Gastrocnemius medialis (tissue), 4 donors: ENCODE data around the gene ADAM17.

Experiments
- CTCF ChIP-seq, 5 experiments: fragments of 450-650 bp in 3 of 5; fragments of 200-600 bp in 2 of 5; sonication (generic) in 2 of 5; IDR thresholded peaks in 4 of 5; conservative IDR thresholded peaks in 1 of 5; 1 replicate in 4 of 5; 2 replicates in 1 of 5; pipeline ENCODE4 v1.5.1; 2016 to 2019; ENCODE audit warnings: antibody characterized with exemption in 5 of 5, mild to moderate bottlenecking in 3 of 5, moderate library complexity in 3 of 5
- POLR2A ChIP-seq, 2 donors: fragments of 450-650 bp; IDR thresholded peaks; one replicate each; pipeline ENCODE4 v1.6.1; 2017; ENCODE audit warnings: antibody characterized with exemption in 2 of 2, mild to moderate bottlenecking in 2 of 2, moderate library complexity in 2 of 2

DNA sequence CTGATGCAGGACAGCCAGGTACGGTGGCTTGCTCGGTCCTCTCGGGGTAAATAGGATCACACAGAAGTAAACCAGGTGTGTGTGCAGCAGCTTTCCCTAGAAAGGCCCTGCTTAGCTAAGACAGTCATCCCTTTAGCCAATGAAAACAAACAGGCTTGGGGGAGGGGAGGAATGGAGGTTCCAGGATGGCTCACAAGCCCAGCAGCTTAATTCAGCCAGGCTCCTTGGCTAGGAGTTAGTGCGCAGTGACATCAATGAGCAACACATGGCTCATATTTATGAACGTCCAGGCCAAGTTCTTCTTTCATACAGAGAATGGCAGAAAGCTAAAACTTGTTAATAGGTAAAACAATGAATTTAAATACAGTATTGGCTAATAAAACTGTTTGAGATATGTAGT, 71.1 kb downstream of the ADAM17 start:
- TF ChIP-seq CTCF (IDR thresholded peaks at IDR 0.05 in 4 of 5, conservative IDR thresholded peaks at IDR 0.05 in 1 of 5) = no peak
- TF ChIP-seq POLR2A (IDR thresholded peaks at IDR 0.05) = no peak
